HG03108 (cell line): ENCODE data around the gene OLFM2.
"Not testable (repeated sequence)": the region's sequence is repeated elsewhere in the genome, so short reads cannot be mapped to it uniquely, and the experiment has no call there.

Experiments used
- ATAC-seq: cut with Tn5 transposase; IDR thresholded peaks from one replicate; pipeline ENCODE4 v1.9.1; 2021; ENCODE audit warnings: moderate library complexity; ENCODE audit not compliant: unreplicated experiment

The OLFM2 gene

DNA sequence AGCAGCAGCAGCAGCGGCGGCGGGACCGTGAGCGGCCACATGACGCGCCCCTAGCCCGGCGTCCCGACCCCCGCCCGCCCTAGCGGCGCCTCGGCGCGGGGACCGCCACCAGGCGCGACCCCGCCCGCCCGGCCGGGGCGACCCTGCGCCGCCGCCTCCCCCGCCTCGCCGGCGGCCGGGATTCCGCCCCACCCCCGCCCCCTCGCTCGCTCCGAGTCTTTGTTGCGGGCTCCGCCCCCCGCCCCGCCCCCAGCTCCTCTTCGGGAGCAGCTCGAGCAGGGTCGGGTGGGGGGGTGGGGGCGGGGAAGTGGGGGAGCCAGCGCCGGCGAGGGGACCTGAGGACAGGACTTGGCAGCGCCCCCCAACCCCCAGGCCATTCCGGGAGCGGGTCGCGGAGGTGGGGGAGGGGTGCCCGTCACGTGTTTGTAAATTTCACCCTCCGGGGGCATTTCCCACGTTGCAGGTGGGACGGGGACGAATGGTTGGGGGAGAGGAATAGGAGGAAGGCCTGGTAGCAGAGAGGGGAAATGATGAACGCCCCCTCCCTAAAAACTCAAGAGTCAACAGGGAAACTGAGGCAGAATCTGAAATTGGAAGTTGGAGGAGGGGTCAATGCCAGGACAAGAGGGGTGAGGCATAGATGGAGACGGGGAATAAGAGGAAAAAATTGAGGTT is at the start of gene OLFM2:
Gene OLFM2 (minus strand): TSS at position 190 of the 675 bp plus-strand sequence. CDS start 149 bp downstream, at position 41.
- ATAC-seq: no peak

GRCh38 chr19:9981406-9982260 is 45.3 kb upstream of the OLFM2 start:
- ATAC-seq: no peak

DNA sequence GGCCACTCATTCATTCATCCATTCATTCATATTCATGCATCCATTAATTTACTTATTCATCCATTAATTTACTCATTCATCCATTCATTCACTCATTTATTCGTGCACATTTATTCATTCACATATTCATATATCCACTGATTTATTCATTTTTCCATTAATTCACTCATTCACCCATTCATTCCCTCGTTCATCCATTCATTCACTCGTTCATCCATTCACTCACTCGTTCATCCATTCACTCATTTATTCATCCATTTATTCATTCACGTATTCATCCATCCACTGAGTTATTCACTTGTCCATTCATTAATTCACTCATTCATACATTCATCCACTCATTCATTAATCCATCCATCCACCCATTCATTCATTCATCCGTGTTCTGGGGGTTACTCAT is 35.8 kb upstream of the OLFM2 start:
- ATAC-seq: no peak

DNA sequence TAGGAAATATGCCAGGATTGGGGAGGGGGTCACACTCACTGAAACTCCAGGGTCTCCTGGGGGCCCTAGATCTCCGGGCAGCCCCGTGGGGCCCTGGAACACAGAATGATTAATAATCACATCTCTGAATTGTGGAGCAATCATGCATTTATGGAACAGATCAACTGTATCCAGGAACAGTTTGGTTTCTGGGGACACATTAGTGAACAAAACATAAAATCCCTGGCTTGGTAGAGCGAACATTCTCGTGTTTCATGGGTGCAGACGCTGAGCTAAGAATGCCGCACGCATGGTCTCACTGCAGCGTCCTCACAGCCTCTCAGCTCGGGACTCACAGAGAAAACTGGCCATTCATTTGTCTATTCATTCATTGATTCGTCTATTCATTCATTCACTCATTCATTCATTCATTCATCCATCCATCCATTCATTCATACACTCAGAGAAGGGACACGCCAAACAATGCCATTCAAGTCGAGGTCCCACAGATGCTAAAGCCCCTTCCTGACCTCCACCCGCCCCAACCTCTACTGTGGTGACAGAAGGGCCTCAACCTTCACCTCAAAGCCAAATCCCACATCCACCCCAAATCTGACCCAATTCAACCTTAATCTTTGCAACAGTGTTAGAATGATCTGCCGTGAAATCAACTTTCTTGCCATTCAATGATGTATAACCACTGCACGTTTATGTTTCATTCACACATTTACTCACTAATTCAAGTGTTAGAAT is 35.0 kb upstream of the OLFM2 start:
- ATAC-seq: no peak

DNA sequence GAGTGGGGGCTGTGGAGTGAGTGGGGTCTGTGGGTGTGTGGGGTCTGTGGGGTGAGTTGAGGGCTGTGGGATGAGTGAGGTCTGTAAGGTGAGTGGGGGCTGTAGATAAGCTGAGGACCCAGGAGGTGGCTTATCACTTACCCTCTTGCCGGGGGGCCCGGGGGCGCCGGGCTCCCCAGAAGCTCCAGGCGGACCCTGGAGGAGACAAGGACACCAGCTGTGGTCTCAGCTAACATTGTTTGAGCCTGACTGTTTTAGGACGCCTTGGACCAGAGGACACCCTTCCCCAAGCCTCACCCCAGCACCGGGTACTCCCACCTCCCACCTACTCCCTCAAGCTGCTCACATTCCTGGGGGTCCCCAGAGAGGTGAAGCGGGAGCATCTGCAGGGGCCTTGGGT is 34.2 kb upstream of the OLFM2 start:
- no peak for ATAC-seq

- no peak for ATAC-seq
Observed at GRCh38 chr19:9969688-9969975, 33.3 kb upstream of the OLFM2 start.

DNA sequence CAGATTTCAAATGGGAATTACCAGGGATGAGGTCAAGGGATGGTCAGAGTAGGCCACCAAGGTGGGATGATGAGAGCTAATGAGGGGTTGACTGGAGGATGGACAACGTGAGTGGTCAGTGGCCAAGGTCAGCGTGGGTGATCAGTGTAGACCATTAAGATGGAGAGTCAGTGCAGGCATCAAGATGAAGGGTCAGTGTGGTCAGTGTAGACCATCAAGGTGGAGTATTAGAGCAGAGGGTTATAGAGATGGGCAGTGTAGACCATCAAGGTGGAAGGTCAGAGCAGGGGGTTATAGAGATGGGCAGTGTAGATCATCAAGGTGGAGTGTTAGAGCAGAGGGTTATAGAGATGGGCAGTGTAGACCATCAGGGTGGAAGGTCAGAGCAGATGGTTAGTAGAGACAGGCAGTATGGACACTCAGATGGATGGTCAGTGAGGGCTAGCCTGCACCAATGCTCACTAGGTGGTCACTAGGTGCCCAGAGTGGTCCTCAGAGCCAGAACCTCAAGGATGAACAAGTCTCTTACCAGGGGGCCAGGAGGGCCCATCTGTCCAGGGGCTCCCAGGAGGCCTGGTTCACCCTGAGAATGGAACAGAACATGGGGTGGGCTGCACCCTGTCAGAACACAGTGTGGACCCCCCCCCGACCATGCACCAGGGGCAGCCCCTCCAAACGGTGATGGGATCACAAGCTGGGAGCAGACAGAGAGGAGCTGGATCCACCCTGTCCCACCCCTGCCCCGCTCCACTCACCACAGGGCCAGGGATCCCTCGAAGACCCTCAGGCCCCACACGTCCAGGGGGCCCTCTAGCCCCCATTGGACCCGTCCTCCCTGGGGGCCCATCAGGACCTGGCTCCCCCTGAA is 32.7 kb upstream of the OLFM2 start:
- ATAC-seq: no peak

GRCh38 chr19:9967326-9967725 is 31.0 kb upstream of the OLFM2 start:
- ATAC-seq: no peak

DNA sequence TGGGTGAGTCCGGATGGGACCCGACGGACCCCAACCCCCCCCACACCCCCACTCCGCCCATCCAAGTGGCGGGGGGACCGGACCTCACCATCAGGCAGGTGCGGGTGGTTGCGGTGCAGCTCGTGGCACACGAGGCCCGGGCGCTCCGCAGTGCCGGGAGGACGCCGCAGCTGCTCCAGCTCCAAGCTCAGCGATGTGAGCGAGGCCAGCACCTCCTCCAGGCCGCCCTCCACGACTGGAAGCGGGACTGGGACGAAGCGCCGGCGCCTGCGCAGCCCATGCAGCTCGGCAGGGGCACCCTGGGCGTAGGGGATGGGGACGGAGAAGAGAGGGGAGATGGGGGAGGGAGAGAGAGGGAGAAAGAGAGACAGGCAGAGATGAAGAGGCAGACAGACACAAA is 30.1 kb upstream of the OLFM2 start:
- ATAC-seq: no peak

DNA sequence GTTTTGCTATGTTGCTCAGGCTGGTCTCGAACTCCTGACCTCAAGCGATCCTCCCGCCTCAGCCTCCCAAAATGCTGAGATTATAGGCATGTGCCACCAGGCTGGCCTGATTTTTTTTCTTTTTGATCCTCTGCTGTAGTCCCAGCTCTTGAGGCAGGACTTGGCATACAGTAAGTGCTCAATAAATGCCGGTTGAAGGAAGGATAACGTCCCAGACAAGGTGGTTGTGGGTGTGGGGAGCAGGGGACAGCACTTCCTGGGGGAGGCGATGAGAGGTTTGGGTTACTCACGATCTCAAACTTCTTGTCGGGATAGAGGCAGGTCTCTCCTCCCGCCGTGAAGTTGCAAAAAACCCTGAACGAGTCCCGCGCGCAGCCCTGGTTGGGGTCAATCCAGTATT is 29.7 kb upstream of the OLFM2 start:
- ATAC-seq: no peak

- ATAC-seq: no peak
Observed at GRCh38 chr19:9962623-9963290, 26.4 kb upstream of the OLFM2 start.

- ATAC-seq: no peak
Observed at GRCh38 chr19:9961103-9961502, 24.8 kb upstream of the OLFM2 start.

DNA sequence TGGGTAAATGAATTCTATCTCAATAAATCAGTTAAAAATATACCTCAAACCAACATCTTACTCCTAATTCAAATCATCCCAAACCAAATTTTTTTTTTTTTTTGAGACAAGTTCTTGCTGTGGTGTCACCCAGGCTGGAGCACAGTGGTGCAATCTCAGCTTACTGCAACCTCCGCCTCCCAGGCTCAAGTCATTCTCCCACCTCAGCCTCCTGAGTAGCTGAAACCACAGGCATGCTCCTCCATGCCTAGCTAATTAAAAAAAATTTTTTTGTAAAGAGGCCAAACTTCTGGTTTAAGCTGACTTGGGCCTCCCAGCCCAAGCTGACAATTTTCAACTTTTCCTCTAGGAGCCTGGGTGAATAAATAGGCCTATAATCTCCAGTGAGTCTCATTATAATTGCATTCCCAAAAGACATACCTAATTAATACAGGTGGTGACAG is 22.1 kb upstream of the OLFM2 start:
- ATAC-seq: no peak

DNA sequence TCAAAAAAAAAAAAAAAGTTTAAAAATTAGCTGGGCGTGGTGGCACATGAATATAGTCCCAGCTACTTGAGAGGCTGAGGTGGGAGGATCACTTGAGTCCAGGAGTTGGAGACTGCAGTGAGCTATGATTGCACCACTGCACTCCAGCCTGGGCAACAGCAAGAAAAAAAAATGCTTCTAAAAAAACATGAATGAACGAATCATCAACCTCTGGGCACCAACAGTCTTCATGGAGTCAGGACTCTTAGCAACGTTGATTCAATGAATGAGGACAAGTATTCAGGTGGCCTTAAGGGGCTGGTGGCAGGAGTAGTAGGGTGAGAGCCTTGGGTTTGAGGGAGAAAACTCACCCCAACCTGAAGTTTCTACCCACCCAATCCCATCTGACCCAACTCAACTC is 20.6 kb upstream of the OLFM2 start:
- no peak for ATAC-seq

GRCh38 chr19:9953802-9954542 is 17.7 kb upstream of the OLFM2 start:
- ATAC-seq: no peak

- no peak for ATAC-seq
Observed at GRCh38 chr19:9952276-9952675, 16.0 kb upstream of the OLFM2 start.

DNA sequence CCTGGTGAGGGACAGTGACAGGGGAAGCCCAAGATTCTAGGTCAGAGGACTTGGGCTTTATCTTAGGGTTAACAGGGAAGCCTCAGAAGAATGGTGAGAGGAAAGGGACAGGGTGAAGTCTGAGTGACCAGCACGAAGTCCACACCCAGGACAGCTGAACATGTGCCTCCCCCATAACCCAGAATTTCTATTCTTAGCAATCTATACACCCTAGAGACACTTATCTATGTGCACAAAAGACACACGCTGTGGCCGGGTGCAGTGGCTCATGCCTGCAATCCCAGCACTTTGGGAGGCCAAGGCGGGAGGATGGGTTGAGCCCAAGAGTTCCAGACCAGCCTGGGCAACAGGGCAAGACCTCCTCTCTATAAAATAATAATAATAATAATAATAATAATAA is 11.1 kb upstream of the OLFM2 start:
- ATAC-seq: no peak

GRCh38 chr19:9946528-9947125 is 10.3 kb upstream of the OLFM2 start:
- not testable (repeated sequence) for ATAC-seq

- no peak for ATAC-seq
Observed at GRCh38 chr19:9945319-9945966, 9.1 kb upstream of the OLFM2 start.
